ENCODE measurements around the gene MICALL2.

MICALL2 gene

DNA sequence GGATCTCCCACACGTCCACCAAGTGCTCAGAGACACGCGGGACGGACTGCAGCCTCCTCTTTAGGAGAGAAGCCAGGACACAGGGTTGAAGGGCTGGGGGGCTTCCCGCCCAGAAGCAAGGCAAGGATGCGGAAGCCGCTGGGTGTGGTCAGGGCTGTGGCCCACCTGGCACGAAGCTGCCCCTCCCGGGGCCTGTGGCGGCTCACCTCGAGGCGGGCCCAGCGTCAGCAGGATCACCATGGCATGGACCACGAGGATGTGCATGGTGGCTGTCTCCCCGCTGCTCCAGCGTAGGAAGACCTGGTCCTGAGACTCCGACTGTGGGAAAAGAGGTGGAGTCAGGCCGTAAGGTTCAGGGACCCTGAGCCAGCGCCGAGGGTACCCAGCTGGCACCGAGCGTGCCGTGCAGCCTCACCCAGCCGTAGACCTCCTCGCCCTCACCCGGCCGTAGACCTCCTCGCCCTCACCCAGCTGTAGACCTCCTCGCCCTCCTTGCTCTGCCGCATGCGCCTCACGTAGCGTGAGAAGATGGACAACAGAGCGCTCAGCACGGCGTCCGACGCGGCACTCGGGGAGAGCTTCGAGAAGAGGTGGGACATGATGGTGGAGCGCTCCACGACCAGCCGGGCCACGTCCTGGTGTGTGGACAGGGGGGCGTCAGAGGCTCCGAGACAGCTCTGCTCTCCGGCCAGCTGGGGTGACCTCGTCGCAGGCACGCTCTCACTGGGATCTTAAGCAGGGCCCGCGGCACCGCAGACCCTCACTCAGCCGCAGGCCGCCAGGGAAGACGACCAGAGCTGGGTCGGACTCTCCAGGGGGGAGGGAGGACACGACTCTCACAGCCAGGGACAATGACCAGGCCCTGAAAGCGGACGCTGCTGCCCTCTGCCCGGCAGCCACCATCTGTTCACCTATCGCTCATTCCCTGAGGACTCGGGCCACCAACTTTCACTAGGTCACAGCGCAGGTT lies 24.6 kb upstream of the MICALL2 start:
- Histone ChIP-seq H3K4me3 (ENCODE audit: insufficient read depth, low read length, poor library complexity, severe bottlenecking) (no peak overlapping the region), H2AFZ (ENCODE audit: low read depth, low read length, severe bottlenecking) (no peak overlapping the region), H3K4me2 (ENCODE audit: low read depth, low read length, poor library complexity, severe bottlenecking) (no peak overlapping the region), H4K20me1 (ENCODE audit: low read depth, low read length) (no peaks in the 10 kb centered on the region), H3K27ac (ENCODE audit: low read depth, low read length) (no peak overlapping the region), H3K79me2 (ENCODE audit: insufficient read depth, low read length) (no peaks in the 10 kb centered on the region), H3K27me3 (ENCODE audit: low read length) (no peaks in the 10 kb centered on the region), H3K9me2 (replicated peaks; ENCODE audit: insufficient read depth, low read length) (no peaks in the 10 kb centered on the region), H3K36me3 (ENCODE audit: low read length) (no peaks in the 10 kb centered on the region), H3K9ac (ENCODE audit: low read length) (no peak overlapping the region), H3K9me3 (ENCODE audit: insufficient read depth, low read length) (no peaks in the 10 kb centered on the region), H3F3A (ENCODE audit: insufficient read depth) (no peaks in the 10 kb centered on the region)
- TF ChIP-seq EZH2phosphoT487 (conservative IDR thresholded peaks at IDR 0.05; ENCODE audit: low read length) (no peak), CTCF (IDR thresholded peaks at IDR 0.05; ENCODE audit: insufficient read depth, low read length, poor library complexity, severe bottlenecking) (no peak)

DNA sequence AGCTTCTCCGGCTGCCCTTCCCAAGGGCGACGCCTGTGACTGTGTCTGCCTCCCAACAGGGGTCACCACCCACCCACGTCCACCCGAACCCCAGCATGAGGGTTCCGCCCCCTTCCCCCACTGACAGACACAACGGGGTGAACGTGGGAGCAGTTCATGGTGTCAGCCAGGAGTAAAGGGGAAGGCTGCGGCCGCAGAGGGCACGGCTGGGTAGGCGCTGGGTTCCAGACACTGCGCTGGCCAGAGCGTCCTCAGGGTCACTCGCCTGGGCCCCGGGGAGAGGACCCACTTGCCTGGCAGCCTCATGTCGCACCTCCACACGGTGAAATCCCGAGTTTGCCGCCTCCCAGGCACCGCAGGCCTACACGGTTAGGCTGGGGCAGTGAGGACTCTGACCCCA lies 23.8 kb upstream of the MICALL2 start:
- Histone ChIP-seq H3K27ac (ENCODE audit: low read depth, low read length) (no peak overlapping the region), H3K9me3 (ENCODE audit: insufficient read depth, low read length) (no peaks in the 10 kb centered on the region), H3K36me3 (ENCODE audit: low read length) (no peaks in the 10 kb centered on the region), H3K79me2 (ENCODE audit: insufficient read depth, low read length) (no peaks in the 10 kb centered on the region), H3K9ac (ENCODE audit: low read length) (no peak overlapping the region), H3K4me2 (ENCODE audit: low read depth, low read length, poor library complexity, severe bottlenecking) (no peak overlapping the region), H3K9me2 (replicated peaks; ENCODE audit: insufficient read depth, low read length) (no peaks in the 10 kb centered on the region), H3K4me3 (ENCODE audit: insufficient read depth, low read length, poor library complexity, severe bottlenecking) (no peak overlapping the region), H3K27me3 (ENCODE audit: low read length) (no peaks in the 10 kb centered on the region), H2AFZ (ENCODE audit: low read depth, low read length, severe bottlenecking) (no peak overlapping the region), H4K20me1 (ENCODE audit: low read depth, low read length) (no peaks in the 10 kb centered on the region), H3F3A (ENCODE audit: insufficient read depth) (no peaks in the 10 kb centered on the region)
- no peak for TF ChIP-seq EZH2phosphoT487 (conservative IDR thresholded peaks at IDR 0.05; ENCODE audit: low read length)
- no peak for TF ChIP-seq CTCF (IDR thresholded peaks at IDR 0.05; ENCODE audit: insufficient read depth, low read length, poor library complexity, severe bottlenecking)

DNA sequence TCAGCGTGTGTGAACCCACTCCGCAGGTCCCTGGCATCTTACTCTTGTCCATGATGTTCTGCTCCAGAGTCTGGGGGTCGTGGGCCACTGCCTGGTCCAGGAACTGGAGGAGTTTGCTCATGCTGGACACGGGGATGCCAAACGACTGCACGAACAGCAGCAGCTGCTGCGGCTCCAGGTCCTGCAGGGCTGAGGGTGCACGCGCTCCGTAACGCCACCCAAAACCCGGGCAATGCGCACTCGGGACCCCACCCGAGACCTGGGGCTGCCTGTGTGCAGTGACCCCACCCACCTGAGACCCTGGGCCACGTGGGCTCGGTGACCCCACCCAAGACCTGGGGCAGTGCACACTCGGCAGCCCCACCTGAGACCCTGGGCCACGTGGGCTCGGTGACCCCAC lies 22.0 kb upstream of the MICALL2 start:
- Histone ChIP-seq H2AFZ (ENCODE audit: low read depth, low read length, severe bottlenecking) (no peak overlapping the region), H3K27ac (ENCODE audit: low read depth, low read length) (no peak overlapping the region), H3K4me3 (ENCODE audit: insufficient read depth, low read length, poor library complexity, severe bottlenecking) (no peak overlapping the region), H3K36me3 (ENCODE audit: low read length) (no peaks in the 10 kb centered on the region), H3K9ac (ENCODE audit: low read length) (no peak overlapping the region), H3K4me2 (ENCODE audit: low read depth, low read length, poor library complexity, severe bottlenecking) (no peak overlapping the region), H3K9me2 (replicated peaks; ENCODE audit: insufficient read depth, low read length) (no peaks in the 10 kb centered on the region), H4K20me1 (ENCODE audit: low read depth, low read length) (no peaks in the 10 kb centered on the region), H3K9me3 (ENCODE audit: insufficient read depth, low read length) (no peaks in the 10 kb centered on the region), H3K27me3 (ENCODE audit: low read length) (no peaks in the 10 kb centered on the region), H3F3A (ENCODE audit: insufficient read depth) (no peaks in the 10 kb centered on the region), H3K79me2 (ENCODE audit: insufficient read depth, low read length) (no peaks in the 10 kb centered on the region)
- TF ChIP-seq EZH2phosphoT487 (conservative IDR thresholded peaks at IDR 0.05; ENCODE audit: low read length) = no peak
- TF ChIP-seq CTCF (IDR thresholded peaks at IDR 0.05; ENCODE audit: insufficient read depth, low read length, poor library complexity, severe bottlenecking) = no peak
